Stimulated activated CD4-positive, alpha-beta T cell treated with anti-CD3 and anti-CD28 coated beads, Interleukin-15, amount 100 ng/mL, for 24 hours (primary cell): ENCODE data around the gene GRIN2B.
A peak's percentile ranks its signal among the peaks of the same experiment; 100 is the strongest.

Experiments used
- DNase-seq: peaks from one replicate; pipeline ENCODE4 v3.0.0-alpha.2; 2020

Gene GRIN2B

GRCh38 chr12:13981296-13981962, at the start of gene GRIN2B:
Gene GRIN2B (minus strand): TSS chr12:13981602. CDS start chr12:13866208, 115,394 bp downstream.
- DNase-seq, result peak; percentile 5

- DNase-seq, result no peak
Measured at GRCh38 chr12:14026537-14026936, 45.1 kb upstream of the GRIN2B start.

- no peak for DNase-seq
Measured at GRCh38 chr12:14024591-14024990, 43.2 kb upstream of the GRIN2B start.

- no peak for DNase-seq
Measured at GRCh38 chr12:14018080-14018479, 36.7 kb upstream of the GRIN2B start.

GRCh38 chr12:14010989-14011388, 29.6 kb upstream of the GRIN2B start:
- no peak for DNase-seq

- DNase-seq, result no peak
Measured at GRCh38 chr12:14007639-14008038, 26.2 kb upstream of the GRIN2B start.

GRCh38 chr12:13992585-13992984, 11.2 kb upstream of the GRIN2B start:
- no peak for DNase-seq

GRCh38 chr12:13992106-13992505, 10.7 kb upstream of the GRIN2B start:
- no peak for DNase-seq

GRCh38 chr12:13986031-13986430, 4.6 kb upstream of the GRIN2B start:
- no peak for DNase-seq

- peak; percentile 23 for DNase-seq
Measured at GRCh38 chr12:13981990-13982389, 588 bp upstream of the GRIN2B start.

- peak; percentile 4 for DNase-seq
Measured at GRCh38 chr12:13980538-13981295, 685 bp downstream of the GRIN2B start.

- no peak for DNase-seq
Measured at GRCh38 chr12:13979772-13980378, 1.5 kb downstream of the GRIN2B start.

GRCh38 chr12:13978876-13979275, 2.5 kb downstream of the GRIN2B start:
- no peak for DNase-seq

- no peak for DNase-seq
Measured at GRCh38 chr12:13976880-13977279, 4.5 kb downstream of the GRIN2B start.

- no peak for DNase-seq
Measured at GRCh38 chr12:13976028-13976584, 5.3 kb downstream of the GRIN2B start.

GRCh38 chr12:13973996-13974395, 7.4 kb downstream of the GRIN2B start:
- DNase-seq, result no peak

GRCh38 chr12:13970803-13971202, 10.6 kb downstream of the GRIN2B start:
- no peak for DNase-seq

GRCh38 chr12:13968281-13968680, 13.1 kb downstream of the GRIN2B start:
- DNase-seq, result no peak

GRCh38 chr12:13964666-13965065, 16.7 kb downstream of the GRIN2B start:
- no peak for DNase-seq

GRCh38 chr12:13962699-13963098, 18.7 kb downstream of the GRIN2B start:
- no peak for DNase-seq

GRCh38 chr12:13961971-13962370, 19.4 kb downstream of the GRIN2B start:
- no peak for DNase-seq

- DNase-seq, result no peak
Measured at GRCh38 chr12:13959131-13959723, 22.2 kb downstream of the GRIN2B start.

GRCh38 chr12:13957576-13957975, 23.8 kb downstream of the GRIN2B start:
- DNase-seq, result no peak
